Progenitor cell of endocrine pancreas (in vitro differentiated cells): ENCODE measurements around the gene RPRD1B. TPM values are rescaled to one million over a fixed set of nuclear protein-coding genes. Genes with fewer than 3 reads are reported as not detected.

ENCODE experiments used
- DNase-seq: peaks from one replicate; pipeline ENCODE4 v3.0.0; 2021; ENCODE audit warnings: low spot score; ENCODE audit not compliant: unreplicated experiment
- H3K27ac Mint-ChIP-seq: 2 replicates; pipeline ENCODE4 v1.8.0; 2021; ENCODE audit warnings: mild to moderate bottlenecking, moderate library complexity, mixed read lengths
- H3K27me3 Mint-ChIP-seq: 2 replicates; pipeline ENCODE4 v1.8.0; 2021; ENCODE audit warnings: mixed read lengths
- H3K36me3 Mint-ChIP-seq: 2 replicates; pipeline ENCODE4 v1.8.0; 2022; ENCODE audit warnings: mixed read lengths; ENCODE audit not compliant: insufficient read depth
- H3K4me1 Mint-ChIP-seq: 2 replicates; pipeline ENCODE4 v1.8.0; 2021; ENCODE audit warnings: low read depth, mixed read lengths
- H3K4me3 Mint-ChIP-seq: 2 replicates; pipeline ENCODE4 v1.8.0; 2021; ENCODE audit warnings: low read depth, mild to moderate bottlenecking, moderate library complexity, mixed read lengths
- H3K9me3 Mint-ChIP-seq: 2 replicates; pipeline ENCODE4 v1.8.0; 2021; ENCODE audit warnings: low read depth, mixed read lengths
- total RNA-seq: library from RNA; stranded (reverse); gene quantifications from 2 replicates; pipeline ENCODE4 v1.2.1, GENCODE V29; 2021
- TF ChIP-seq, protein P1 (sequence below): fragments of 200-600 bp; sonication (generic); IDR thresholded peaks from one replicate; pipeline ENCODE4 v1.5.0; 2021; ENCODE audit warnings: antibody characterized with exemption, mild to moderate bottlenecking; ENCODE audit not compliant: unreplicated experiment

The RPRD1B gene
- total RNA-seq, 1 donor from 2014 or later: 31.7 TPM

GRCh38 chr20:38066969-38067716 is 33.6 kb downstream of the RPRD1B start:
- Mint-ChIP-seq H3K36me3 (peaks cover 41% of the 10 kb centered on the region), H3K4me1 (no peaks in the 10 kb centered on the region), H3K9me3 (no peaks in the 10 kb centered on the region), H3K27me3 (no peaks in the 10 kb centered on the region), H3K4me3 (no peak overlapping the region), H3K27ac (peak overlapping the region; percentile 13)
- TF ChIP-seq, protein P1, sequence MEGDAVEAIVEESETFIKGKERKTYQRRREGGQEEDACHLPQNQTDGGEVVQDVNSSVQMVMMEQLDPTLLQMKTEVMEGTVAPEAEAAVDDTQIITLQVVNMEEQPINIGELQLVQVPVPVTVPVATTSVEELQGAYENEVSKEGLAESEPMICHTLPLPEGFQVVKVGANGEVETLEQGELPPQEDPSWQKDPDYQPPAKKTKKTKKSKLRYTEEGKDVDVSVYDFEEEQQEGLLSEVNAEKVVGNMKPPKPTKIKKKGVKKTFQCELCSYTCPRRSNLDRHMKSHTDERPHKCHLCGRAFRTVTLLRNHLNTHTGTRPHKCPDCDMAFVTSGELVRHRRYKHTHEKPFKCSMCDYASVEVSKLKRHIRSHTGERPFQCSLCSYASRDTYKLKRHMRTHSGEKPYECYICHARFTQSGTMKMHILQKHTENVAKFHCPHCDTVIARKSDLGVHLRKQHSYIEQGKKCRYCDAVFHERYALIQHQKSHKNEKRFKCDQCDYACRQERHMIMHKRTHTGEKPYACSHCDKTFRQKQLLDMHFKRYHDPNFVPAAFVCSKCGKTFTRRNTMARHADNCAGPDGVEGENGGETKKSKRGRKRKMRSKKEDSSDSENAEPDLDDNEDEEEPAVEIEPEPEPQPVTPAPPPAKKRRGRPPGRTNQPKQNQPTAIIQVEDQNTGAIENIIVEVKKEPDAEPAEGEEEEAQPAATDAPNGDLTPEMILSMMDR: no peak
- no peak for DNase-seq

DNA sequence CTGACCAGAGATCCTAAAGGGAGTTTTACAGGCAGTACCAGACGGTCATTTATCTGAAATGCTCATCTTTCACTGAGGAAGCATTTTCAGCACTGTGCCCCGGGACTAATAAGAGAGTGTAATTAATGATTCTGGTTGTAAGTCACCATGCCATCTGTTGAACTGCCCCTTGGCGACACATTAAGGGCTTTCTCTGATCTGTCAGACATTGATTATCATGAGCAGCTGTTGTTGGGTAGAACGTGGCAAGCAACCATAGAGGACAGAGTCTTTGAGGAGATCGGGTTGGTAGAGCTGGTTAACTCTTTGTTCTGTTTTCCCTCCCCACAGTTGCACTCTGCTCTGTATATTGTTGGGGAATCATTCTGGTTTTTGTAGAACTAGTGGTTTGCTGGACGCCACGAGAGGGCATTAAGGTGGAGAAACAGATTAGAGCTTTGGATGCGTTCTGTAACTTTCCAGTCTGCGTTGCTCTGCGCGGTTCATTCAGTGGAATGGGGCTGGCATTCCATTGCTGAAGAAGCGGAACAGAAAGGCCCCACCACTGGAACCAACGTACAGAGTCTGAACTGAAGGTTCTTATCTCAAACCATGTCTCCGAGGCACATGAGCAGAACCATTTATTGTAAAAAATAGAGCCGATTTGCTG is 34.3 kb downstream of the RPRD1B start:
- H3K27me3 Mint-ChIP-seq: no peaks in the 10 kb centered on the region
- no peaks in the 10 kb centered on the region for H3K9me3 Mint-ChIP-seq
- no peak overlapping the region for H3K4me3 Mint-ChIP-seq
- H3K36me3 Mint-ChIP-seq: peaks cover 44% of the 10 kb centered on the region
- TF ChIP-seq, protein P1: no peak
- no peaks in the 10 kb centered on the region for H3K4me1 Mint-ChIP-seq
- H3K27ac Mint-ChIP-seq: no peak overlapping the region
- DNase-seq: no peak

GRCh38 chr20:38072898-38073297 is 39.4 kb downstream of the RPRD1B start:
- no peak overlapping the region for H3K4me3 Mint-ChIP-seq
- TF ChIP-seq, protein P1: no peak
- H3K36me3 Mint-ChIP-seq: peaks cover 33% of the 10 kb centered on the region
- no peaks in the 10 kb centered on the region for H3K9me3 Mint-ChIP-seq
- H3K27ac Mint-ChIP-seq: no peak overlapping the region
- H3K27me3 Mint-ChIP-seq: no peaks in the 10 kb centered on the region
- DNase-seq: no peak
- H3K4me1 Mint-ChIP-seq: peaks cover 11% of the 10 kb centered on the region

GRCh38 chr20:38073307-38074071 is 39.9 kb downstream of the RPRD1B start:
- peaks cover 11% of the 10 kb centered on the region for H3K4me1 Mint-ChIP-seq
- no peaks in the 10 kb centered on the region for H3K27me3 Mint-ChIP-seq
- H3K27ac Mint-ChIP-seq: peak overlapping the region; percentile 26
- TF ChIP-seq, protein P1: peak; percentile 81
- DNase-seq: no peak
- peaks cover 38% of the 10 kb centered on the region for H3K36me3 Mint-ChIP-seq
- H3K4me3 Mint-ChIP-seq: no peak overlapping the region
- no peaks in the 10 kb centered on the region for H3K9me3 Mint-ChIP-seq
